Upper lobe of right lung (tissue), 1 donor: ENCODE data around the gene STARD7. TPM values are rescaled to one million over a fixed set of nuclear protein-coding genes. Genes with fewer than 3 reads are reported as not detected.
A peak's percentile ranks its signal among the peaks of the same experiment; 100 is the strongest.

Experiments used
- ATAC-seq: fragments of 200-7000 bp; cut with Tn5 transposase; one replicate; pipeline ENCODE4 v1.9.1; 2020; ENCODE audit warnings: mild to moderate bottlenecking, moderate library complexity
- DNase-seq: peaks from one replicate; pipeline ENCODE4 v3.0.0-alpha.2; 2020
- H3K27ac ChIP-seq: fragments of 200-600 bp; one replicate; pipeline ENCODE4 v1.8.0; 2022
- H3K27me3 ChIP-seq: fragments of 200-600 bp; one replicate; pipeline ENCODE4 v1.8.0; 2022; ENCODE audit warnings: mild to moderate bottlenecking
- H3K36me3 ChIP-seq: fragments of 200-600 bp; one replicate; pipeline ENCODE4 v1.8.0; 2022
- H3K4me1 ChIP-seq: fragments of 200-600 bp; one replicate; pipeline ENCODE4 v1.8.0; 2022
- H3K4me3 ChIP-seq: fragments of 200-600 bp; one replicate; pipeline ENCODE4 v1.8.0; 2022; ENCODE audit warnings: mild to moderate bottlenecking
- H3K9me3 ChIP-seq: fragments of 200-600 bp; one replicate; pipeline ENCODE4 v1.8.0; 2022
- CTCF ChIP-seq: fragments of 200-600 bp; IDR thresholded peaks from one replicate; pipeline ENCODE4 v1.8.0; 2022; ENCODE audit warnings: antibody characterized with exemption
- intact Hi-C: fragments of 100-400 bp; cut with DNase I; formaldehyde crosslinking; loops from one replicate; pipeline ENCODE4 v1.11.0; 2022
- total RNA-seq: library from RNA; stranded (reverse); fragmentation: NEBNext Ultra II Directional; extraction: Animal tissue kit (Norgen Biotek cat#: 25700); gene quantifications from one replicate; pipeline ENCODE4 v1.2.1, GENCODE V29; 2021
- donor health status: DM: no; HTN: yes; CAD: no; lungs with severe emphysema.

The STARD7 gene
- total RNA-seq, 1 donor from 2014 or later = 156 TPM

GRCh38 chr2:96203130-96204028 lies 5.2 kb downstream of the STARD7 start:
- Histone ChIP-seq H3K27me3 (no peaks in the 10 kb centered on the region), H3K27ac (peak overlapping the region; percentile 52), H3K4me1 (peaks cover 84% of the 10 kb centered on the region), H3K4me3 (no peak overlapping the region), H3K9me3 (no peaks in the 10 kb centered on the region), H3K36me3 (no peaks in the 10 kb centered on the region)
- no peak for TF ChIP-seq CTCF
- DNase-seq (no peak), ATAC-seq (no peak)
- intact Hi-C loops = no loop called here

GRCh38 chr2:96202152-96202854 lies 6.3 kb downstream of the STARD7 start:
- H3K4me1 ChIP-seq = peaks cover 88% of the 10 kb centered on the region
- H3K27me3 ChIP-seq = no peaks in the 10 kb centered on the region
- intact Hi-C loops = no loop called here
- H3K4me3 ChIP-seq = no peak overlapping the region
- DNase-seq = no peak
- peak overlapping the region; percentile 52 for H3K27ac ChIP-seq
- H3K9me3 ChIP-seq = no peaks in the 10 kb centered on the region
- ATAC-seq = peak; percentile 51
- no peak for TF ChIP-seq CTCF
- H3K36me3 ChIP-seq = no peaks in the 10 kb centered on the region

DNA sequence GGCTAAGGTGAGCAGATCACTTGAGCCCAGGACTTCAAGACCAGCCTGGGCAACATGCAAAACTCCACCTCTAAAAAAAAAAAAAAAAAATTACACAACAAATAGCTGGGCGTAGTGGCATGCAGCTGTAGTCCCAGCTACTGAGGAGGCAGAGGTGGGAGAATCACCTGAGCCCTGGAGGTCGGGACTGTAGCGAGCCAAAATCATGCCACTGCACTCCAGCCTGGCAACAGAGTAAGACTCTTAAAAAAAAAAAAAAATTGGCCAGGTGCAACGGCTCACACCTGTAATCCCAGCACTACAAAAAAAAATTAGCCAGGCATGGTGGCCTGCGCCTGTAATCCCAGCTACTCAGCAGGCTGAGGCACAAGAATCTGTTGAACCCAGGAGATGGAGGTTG lies 7.3 kb downstream of the STARD7 start:
- Histone ChIP-seq H3K27me3 (no peaks in the 10 kb centered on the region), H3K4me3 (no peak overlapping the region), H3K4me1 (peaks cover 81% of the 10 kb centered on the region), H3K9me3 (no peaks in the 10 kb centered on the region), H3K36me3 (no peaks in the 10 kb centered on the region), H3K27ac (peak overlapping the region; percentile 7)
- intact Hi-C loops = no loop called here
- DNase-seq (no peak), ATAC-seq (peak; percentile 35)
- TF ChIP-seq CTCF = no peak

DNA sequence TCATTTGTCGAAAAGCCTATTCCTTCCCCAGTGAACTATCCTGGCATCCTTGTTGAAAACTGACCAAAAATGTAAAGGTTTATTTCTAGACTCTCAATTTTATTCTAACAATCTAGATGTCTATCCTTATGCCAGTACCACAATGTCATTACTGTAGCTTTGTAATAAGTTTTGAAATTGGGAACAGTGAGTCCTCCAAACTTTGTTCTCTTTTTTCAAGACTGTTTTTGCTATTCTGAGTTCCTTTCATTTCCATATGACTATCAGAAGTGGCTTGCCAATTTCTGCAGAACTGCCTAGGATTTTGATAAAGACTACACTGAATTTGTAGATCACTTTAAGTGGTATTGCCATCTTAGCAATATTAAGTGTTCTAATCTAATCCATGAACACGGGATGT lies 9.7 kb downstream of the STARD7 start:
- intact Hi-C loops = no loop called here
- no peak for TF ChIP-seq CTCF
- peaks cover 15% of the 10 kb centered on the region for H3K36me3 ChIP-seq
- no peak for ATAC-seq
- H3K4me1 ChIP-seq = peaks cover 65% of the 10 kb centered on the region
- no peaks in the 10 kb centered on the region for H3K27me3 ChIP-seq
- no peak overlapping the region for H3K27ac ChIP-seq
- H3K4me3 ChIP-seq = no peak overlapping the region
- DNase-seq = no peak
- H3K9me3 ChIP-seq = no peaks in the 10 kb centered on the region

DNA sequence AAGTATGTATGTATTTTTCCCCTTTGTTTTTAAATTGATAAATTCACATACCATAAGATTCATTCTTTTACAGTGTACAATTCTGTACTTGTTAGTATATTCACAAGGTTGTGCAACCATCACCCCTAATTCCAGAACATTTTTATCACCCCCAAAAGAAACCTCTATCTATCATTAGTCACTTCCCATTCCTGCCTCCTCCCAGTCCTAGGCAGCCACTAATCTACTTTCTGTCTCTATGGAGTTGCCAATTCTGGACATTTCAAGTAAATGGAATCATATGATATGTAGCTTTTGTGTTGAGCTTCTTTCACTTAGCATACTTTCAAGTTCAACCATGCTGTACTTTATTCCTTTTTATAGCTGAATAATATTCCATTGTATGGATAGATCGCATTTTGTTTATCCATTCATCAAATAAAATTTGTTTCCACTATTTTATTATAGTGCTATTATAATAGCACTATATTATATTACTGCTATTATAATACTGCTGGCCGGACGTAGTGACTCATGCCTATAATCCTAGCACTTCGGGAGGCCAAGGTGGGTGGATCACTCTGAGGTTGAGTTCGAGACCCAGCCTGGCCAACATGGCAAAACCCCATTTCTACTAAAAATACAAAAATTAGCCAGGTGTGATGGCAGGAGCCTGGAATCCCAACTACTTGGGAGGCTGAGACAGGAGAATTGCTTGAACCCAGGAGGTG lies 10.9 kb downstream of the STARD7 start:
- DNase-seq (no peak), ATAC-seq (no peak)
- Histone ChIP-seq H3K4me3 (no peak overlapping the region), H3K27ac (no peak overlapping the region), H3K4me1 (peaks cover 52% of the 10 kb centered on the region), H3K27me3 (no peaks in the 10 kb centered on the region), H3K9me3 (no peaks in the 10 kb centered on the region), H3K36me3 (peaks cover 27% of the 10 kb centered on the region)
- intact Hi-C loops = no loop called here
- no peak for TF ChIP-seq CTCF
